Measurements from ENCODE around the gene RPS23. TPM values are rescaled to one million over a fixed set of nuclear protein-coding genes. Genes with fewer than 3 reads are reported as not detected.

Gene RPS23
- total RNA-seq (2014; rRNA removed; shearing (Covaris generic); ENCODE audit: low replicate concordance), result 7,701 and 9,321 TPM in 2 replicates

DNA sequence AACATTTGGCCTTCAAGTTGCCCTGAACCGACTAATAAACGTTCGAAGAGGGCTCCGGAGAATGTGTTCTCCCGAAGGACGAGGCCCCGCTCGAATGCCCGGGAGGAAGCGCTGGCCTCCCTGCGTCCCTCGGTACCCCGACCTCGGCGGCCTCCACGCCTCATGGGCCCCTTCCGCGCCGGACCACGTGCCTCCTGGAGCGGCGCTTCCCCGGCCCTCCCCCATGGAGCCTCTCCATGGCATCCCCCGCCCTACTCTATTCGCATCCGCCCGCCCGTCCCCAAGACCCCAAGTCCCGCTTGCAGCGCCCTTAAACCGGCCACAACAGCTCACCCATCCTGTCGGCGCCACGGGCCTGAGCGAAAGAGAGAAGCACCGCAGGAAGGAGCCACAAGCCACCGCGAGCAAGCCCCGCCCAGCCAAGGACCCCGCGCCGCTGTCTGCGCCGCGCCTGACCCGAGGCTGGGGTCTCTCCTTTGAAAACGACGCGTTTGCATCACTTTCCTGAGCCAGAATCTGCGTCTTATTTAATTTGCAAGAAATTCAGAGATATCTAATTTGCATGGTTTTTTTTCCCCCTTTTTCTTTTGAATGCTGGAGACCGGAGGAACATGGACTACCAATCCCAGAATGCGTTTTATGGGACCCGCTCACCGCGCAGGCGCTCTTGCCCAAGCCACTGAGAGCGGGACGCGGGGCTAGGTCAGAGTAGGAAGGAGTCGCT lies at the start of gene RPS23:
TSS of gene RPS23 (minus strand) at position 368 of the 724 bp plus-strand sequence. CDS start at position 337, 31 bp downstream.
- DNase-seq, result peak; percentile 93
- Histone ChIP-seq H3K4me3 (peak within 1 kb of the TSS; percentile 90), H3K9me3 (no peaks in the 10 kb centered on the region), H3K27me3 (no peaks in the 10 kb centered on the region), H3K36me3 (peaks cover 49% of the 10 kb centered on the region)

GRCh38 chr5:82327941-82328340 lies 49.8 kb upstream of the RPS23 start:
- Histone ChIP-seq H3K27me3 (peaks cover 5% of the 10 kb centered on the region), H3K9me3 (no peaks in the 10 kb centered on the region), H3K36me3 (no peaks in the 10 kb centered on the region), H3K4me3 (no peak overlapping the region)
- no peak for DNase-seq

- H3K9me3 ChIP-seq, result no peaks in the 10 kb centered on the region; the same call in 1 of the 2 replicates
- H3K27me3 ChIP-seq, result peaks cover 5% of the 10 kb centered on the region
- H3K4me3 ChIP-seq, result no peak overlapping the region
- DNase-seq, result no peak
- no peaks in the 10 kb centered on the region for H3K36me3 ChIP-seq
Measured at GRCh38 chr5:82325996-82326395, 47.8 kb upstream of the RPS23 start.

DNA sequence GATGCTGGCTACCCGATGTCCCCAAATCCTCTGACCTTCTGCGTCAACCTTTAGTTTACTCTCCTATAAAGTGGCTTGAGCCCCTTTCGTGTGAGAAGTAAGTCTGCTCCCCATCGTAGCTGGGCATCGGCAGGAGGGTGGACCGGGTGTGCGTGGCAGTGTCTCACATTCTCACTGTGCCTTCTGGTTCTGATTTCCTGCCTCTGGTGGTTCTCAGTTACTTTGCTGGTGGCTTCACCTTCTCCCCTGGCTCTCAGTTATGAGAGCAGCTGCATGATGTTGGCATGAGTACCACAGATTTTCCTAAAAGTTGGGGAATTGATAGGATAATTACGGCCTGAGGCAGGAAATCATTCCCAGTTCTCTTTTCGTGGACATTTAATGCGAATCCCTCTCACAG lies 47.0 kb upstream of the RPS23 start:
- Histone ChIP-seq H3K9me3 (no peaks in the 10 kb centered on the region; the same call in 1 of the 2 replicates), H3K4me3 (no peak overlapping the region), H3K36me3 (no peaks in the 10 kb centered on the region), H3K27me3 (peaks cover 5% of the 10 kb centered on the region)
- no peak for DNase-seq

DNA sequence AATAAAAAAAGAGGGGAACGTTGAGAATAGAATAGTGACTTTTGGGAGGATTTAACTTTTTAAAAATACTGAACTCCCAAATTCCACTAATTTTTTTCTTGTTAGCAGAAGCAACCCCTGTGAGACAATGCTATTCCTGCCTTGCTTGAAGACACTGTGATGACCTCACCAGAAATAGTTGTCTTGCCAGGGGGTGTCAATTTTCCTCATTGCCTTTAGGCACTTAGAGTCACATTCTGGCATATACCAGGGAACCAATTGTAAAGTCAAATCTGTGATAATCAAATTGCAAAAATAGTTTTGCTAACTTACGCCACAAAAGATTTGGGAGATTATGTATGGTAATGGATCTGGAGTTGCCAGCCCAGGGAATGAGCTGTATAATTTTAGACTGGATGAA lies 42.8 kb upstream of the RPS23 start:
- Histone ChIP-seq H3K9me3 (no peaks in the 10 kb centered on the region; the same call in 1 of the 2 replicates), H3K4me3 (no peak overlapping the region), H3K36me3 (no peaks in the 10 kb centered on the region), H3K27me3 (peaks cover 2% of the 10 kb centered on the region)
- no peak for DNase-seq

DNA sequence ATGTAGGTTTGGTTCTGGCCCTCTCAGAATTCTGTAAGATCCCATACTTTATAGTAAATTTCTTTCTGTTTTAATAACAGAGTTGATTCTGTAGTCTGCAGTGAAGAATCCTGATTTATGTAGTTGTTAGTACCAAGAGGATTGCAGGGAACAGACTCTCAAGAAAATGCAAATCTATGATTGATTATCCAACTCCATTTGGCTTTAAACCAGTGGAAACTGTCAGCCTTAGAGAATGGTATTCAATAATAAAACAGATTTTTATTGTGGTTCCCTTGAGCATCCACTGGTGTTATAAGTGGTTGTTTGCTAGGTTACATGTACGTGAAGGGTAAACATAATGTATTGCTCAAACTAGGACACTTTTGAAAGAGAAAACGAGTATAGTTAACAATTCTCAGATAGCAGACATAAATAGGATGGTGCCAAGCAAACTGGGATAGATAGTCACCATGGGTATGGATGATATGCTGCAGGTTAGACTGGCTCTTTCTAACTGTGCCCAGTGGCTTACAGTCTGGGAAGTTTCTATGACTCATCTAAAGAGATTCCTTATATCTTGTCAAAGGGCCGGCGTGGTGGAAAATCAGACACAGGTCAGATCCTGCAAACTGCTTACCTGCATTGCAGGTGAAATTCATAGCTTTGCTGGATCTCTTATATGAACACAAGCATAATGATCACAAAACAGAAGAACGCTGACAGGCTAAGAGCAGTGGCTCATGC lies 41.7 kb upstream of the RPS23 start:
- no peak for DNase-seq
- no peaks in the 10 kb centered on the region for H3K36me3 ChIP-seq
- H3K27me3 ChIP-seq, result peaks cover 2% of the 10 kb centered on the region
- no peaks in the 10 kb centered on the region; the same call in 1 of the 2 replicates for H3K9me3 ChIP-seq
- H3K4me3 ChIP-seq, result no peak overlapping the region

DNA sequence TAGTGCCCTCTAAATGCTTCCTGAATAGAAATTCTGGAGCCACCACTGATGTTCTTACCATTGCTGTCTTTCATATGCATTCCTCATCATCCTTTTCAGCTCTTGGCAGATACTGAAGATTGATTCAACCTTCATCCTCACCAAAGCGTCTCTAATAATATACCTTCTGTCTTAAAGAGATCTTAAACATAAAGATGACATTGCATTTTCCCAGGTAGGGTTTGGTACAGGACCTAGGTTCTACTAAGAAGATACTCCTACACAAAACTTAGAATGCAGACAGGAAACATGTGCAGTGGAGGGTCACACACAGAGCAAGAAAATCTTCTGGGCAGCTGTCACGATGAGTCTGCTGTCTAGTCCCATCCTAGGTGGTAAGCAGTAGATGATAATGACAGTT lies 41.0 kb upstream of the RPS23 start:
- Histone ChIP-seq H3K36me3 (no peaks in the 10 kb centered on the region), H3K9me3 (no peaks in the 10 kb centered on the region; the same call in 1 of the 2 replicates), H3K4me3 (no peak overlapping the region), H3K27me3 (peaks cover 2% of the 10 kb centered on the region)
- no peak for DNase-seq

DNA sequence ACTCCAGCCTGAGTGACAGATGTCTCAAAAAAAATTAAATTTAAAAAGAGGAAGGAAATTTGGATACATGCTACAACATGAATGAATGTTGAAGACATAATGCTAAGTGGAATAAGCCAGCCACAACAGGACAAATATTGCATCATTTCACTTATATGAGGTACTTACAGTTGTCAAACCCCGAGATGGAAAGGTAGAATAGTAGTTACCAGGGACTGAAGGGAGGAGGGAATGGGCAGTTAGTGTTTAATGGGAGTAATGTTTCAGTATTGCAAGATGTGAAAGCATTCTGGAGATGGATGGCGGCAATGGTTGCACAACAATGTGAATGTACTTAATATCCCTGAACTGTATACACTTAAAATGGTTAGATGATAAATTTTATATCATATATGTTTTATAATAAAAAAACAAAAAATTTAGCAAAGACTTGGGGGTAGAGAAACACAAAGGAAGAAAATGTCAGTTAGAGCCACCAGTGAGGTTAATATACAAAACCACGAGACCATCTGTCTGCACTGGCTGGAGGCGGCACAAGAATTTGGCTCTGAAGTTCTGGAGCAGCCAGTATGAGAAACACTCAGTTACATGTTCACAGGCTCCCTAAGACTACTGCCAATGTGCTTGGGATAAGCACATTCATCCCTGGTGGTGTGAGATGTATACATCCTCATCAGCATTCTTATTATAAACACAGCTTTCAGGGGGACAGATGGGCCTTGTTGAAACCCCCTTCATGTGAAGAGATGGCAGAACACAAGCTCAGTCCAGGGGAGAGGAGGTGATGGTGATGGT lies 37.0 kb upstream of the RPS23 start:
- DNase-seq, result no peak
- no peaks in the 10 kb centered on the region for H3K36me3 ChIP-seq
- H3K27me3 ChIP-seq, result no peaks in the 10 kb centered on the region
- no peaks in the 10 kb centered on the region for H3K9me3 ChIP-seq
- no peak overlapping the region for H3K4me3 ChIP-seq

GRCh38 chr5:82313016-82313415 lies 34.9 kb upstream of the RPS23 start:
- DNase-seq, result no peak
- Histone ChIP-seq H3K27me3 (no peaks in the 10 kb centered on the region), H3K36me3 (no peaks in the 10 kb centered on the region), H3K9me3 (no peaks in the 10 kb centered on the region), H3K4me3 (no peak overlapping the region)

- Histone ChIP-seq H3K27me3 (no peaks in the 10 kb centered on the region), H3K4me3 (no peak overlapping the region), H3K9me3 (no peaks in the 10 kb centered on the region), H3K36me3 (no peaks in the 10 kb centered on the region)
- DNase-seq, result peak; percentile 60
Measured at GRCh38 chr5:82312373-82312856, 34.3 kb upstream of the RPS23 start.

GRCh38 chr5:82309091-82309531 lies 31.0 kb upstream of the RPS23 start:
- Histone ChIP-seq H3K4me3 (no peak overlapping the region), H3K9me3 (no peaks in the 10 kb centered on the region), H3K36me3 (no peaks in the 10 kb centered on the region), H3K27me3 (no peaks in the 10 kb centered on the region)
- no peak for DNase-seq

GRCh38 chr5:82308416-82308815 lies 30.3 kb upstream of the RPS23 start:
- Histone ChIP-seq H3K9me3 (no peaks in the 10 kb centered on the region), H3K27me3 (no peaks in the 10 kb centered on the region), H3K36me3 (no peaks in the 10 kb centered on the region), H3K4me3 (no peak overlapping the region)
- no peak for DNase-seq

- DNase-seq, result peak; percentile 19
- Histone ChIP-seq H3K27me3 (no peaks in the 10 kb centered on the region), H3K4me3 (no peak overlapping the region), H3K9me3 (no peaks in the 10 kb centered on the region), H3K36me3 (no peaks in the 10 kb centered on the region)
Measured at GRCh38 chr5:82307451-82307850, 29.3 kb upstream of the RPS23 start.

GRCh38 chr5:82306151-82306550 lies 28.0 kb upstream of the RPS23 start:
- H3K36me3 ChIP-seq, result no peaks in the 10 kb centered on the region
- H3K4me3 ChIP-seq, result no peak overlapping the region
- no peaks in the 10 kb centered on the region for H3K9me3 ChIP-seq
- DNase-seq, result no peak
- H3K27me3 ChIP-seq, result no peaks in the 10 kb centered on the region

GRCh38 chr5:82301190-82301589 lies 23.0 kb upstream of the RPS23 start:
- Histone ChIP-seq H3K4me3 (no peak overlapping the region), H3K27me3 (no peaks in the 10 kb centered on the region), H3K36me3 (no peaks in the 10 kb centered on the region), H3K9me3 (no peaks in the 10 kb centered on the region)
- no peak for DNase-seq

DNA sequence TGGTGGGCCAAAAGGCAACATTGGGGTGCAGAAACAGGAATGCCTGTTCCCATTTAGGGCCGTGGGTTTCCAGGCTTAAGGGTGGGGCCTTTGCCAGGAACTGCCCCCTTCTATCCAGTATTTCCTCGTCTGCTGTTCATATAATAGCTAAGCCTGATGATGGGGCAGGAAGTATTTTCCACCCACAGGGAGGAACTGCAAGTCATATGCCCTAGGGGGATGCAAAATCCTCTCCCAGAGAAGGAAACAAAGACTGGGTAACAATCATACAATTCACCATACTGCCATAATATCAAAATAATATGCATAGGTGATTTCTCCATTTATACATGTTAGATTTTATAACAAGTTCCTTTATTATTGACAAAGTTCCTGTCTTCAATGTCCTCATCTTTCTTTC lies 20.5 kb upstream of the RPS23 start:
- H3K36me3 ChIP-seq, result no peaks in the 10 kb centered on the region
- no peak for DNase-seq
- no peak overlapping the region for H3K4me3 ChIP-seq
- H3K9me3 ChIP-seq, result no peaks in the 10 kb centered on the region
- no peaks in the 10 kb centered on the region for H3K27me3 ChIP-seq

- Histone ChIP-seq H3K27me3 (no peaks in the 10 kb centered on the region), H3K9me3 (no peaks in the 10 kb centered on the region), H3K4me3 (no peak overlapping the region), H3K36me3 (no peaks in the 10 kb centered on the region)
- DNase-seq, result no peak
Measured at GRCh38 chr5:82297711-82298110, 19.6 kb upstream of the RPS23 start.

Measured in MG63 (cell line).